HCT116 (cell line): ENCODE data around the gene SND1. TPM values are rescaled to one million over a fixed set of nuclear protein-coding genes. Genes with fewer than 3 reads are reported as not detected.

Experiments used
- ATAC-seq: fragments of 200-7000 bp; cut with Tn5 transposase; 2 replicates; pipeline ENCODE4 v1.9.1; 2020; ENCODE audit warnings: mild to moderate bottlenecking, moderate library complexity
- BruUV-seq: library from RNA; stranded (reverse); fragments of 400-500 nt; replicated peaks from 2 replicates; lab custom pipeline; 2021; lab: Mats Ljungman, UMichigan
- CTCF ChIA-PET: fragments of 300-600 bp; sonication (Branson Sonifier 250); formaldehyde crosslinking; loops from one replicate; lab custom pipeline; 2021; ENCODE audit warnings: antibody characterized with exemption; lab: Charles Lee
- POLR2A ChIA-PET: fragments of 300-600, 350-600 bp; sonication (Branson Sonifier 250); formaldehyde crosslinking; loops from one replicate; lab custom pipeline; 2021; ENCODE audit warnings: antibody characterized with exemption; lab: Charles Lee
- RAD21 ChIA-PET, 2 experiments: fragments of 300-600 bp; sonication (Branson Sonifier 250); formaldehyde crosslinking; loops; one replicate each; lab custom pipeline; 2023; ENCODE audit warnings: low total read pairs in 2 of 2; ENCODE audit not compliant: uncharacterized antibody in 2 of 2, unreplicated experiment in 2 of 2, low non-redundant PET in 1 of 2; lab: Charles Lee
- DNase-seq: peaks from one replicate; pipeline ENCODE4 v3.0.0-alpha.2; 2010; ENCODE audit warnings: low read depth, low spot score
- H2AFZ ChIP-seq: fragments of 200-600 bp; shearing (Covaris generic), sonication (generic); 2 replicates; pipeline ENCODE4 v1.6.1; 2017; ENCODE audit warnings: low read depth, mixed run types, mixed read lengths, antibody characterized with exemption, low read length; ENCODE audit not compliant: poor library complexity, severe bottlenecking
- H3K27ac ChIP-seq: 2 replicates; pipeline ENCODE4 v1.5.1; 2012; ENCODE audit warnings: low read depth, low read length
- H3K27me3 ChIP-seq: fragments of 200-600 bp; sonication (generic); 2 replicates; pipeline ENCODE4 v1.6.1; 2016; ENCODE audit warnings: mixed run types, low read length, mixed read lengths; ENCODE audit not compliant: insufficient read depth
- H3K36me3 ChIP-seq, 2 experiments: fragments of 200-500 bp in 1 of 2; fragments of 200-600 bp in 1 of 2; sonication (Bioruptor generic) in 1 of 2; sonication (generic) in 1 of 2; 2 replicates each; pipeline versions ENCODE4 v1.5.1 to v1.6.1; 2014 to 2016; ENCODE audit warnings: low read length in 2 of 2, inconsistent platforms in 1 of 2, mixed read lengths in 1 of 2, mixed run types in 1 of 2; ENCODE audit not compliant: insufficient read depth in 2 of 2, control insufficient read depth in 1 of 2
- H3K4me1 ChIP-seq, 2 experiments: fragments of 200-600 bp in 1 of 2; sonication (generic) in 1 of 2; 2 replicates each; pipeline versions ENCODE4 v1.5.1 to v1.6.1; 2012 to 2017; ENCODE audit warnings: low read length in 2 of 2, inconsistent platforms in 1 of 2, mild to moderate bottlenecking in 1 of 2, mixed read lengths in 1 of 2, mixed run types in 1 of 2, moderate library complexity in 1 of 2; ENCODE audit not compliant: insufficient read depth in 2 of 2, control insufficient read depth in 1 of 2
- H3K4me2 ChIP-seq: fragments of 200-600 bp; sonication (generic); 2 replicates; pipeline ENCODE4 v1.6.1; 2017; ENCODE audit warnings: mixed run types, low read length, mixed read lengths
- H3K4me3 ChIP-seq, 2 experiments: fragments of 200-600 bp in 1 of 2; sonication (generic) in 1 of 2; replicated peaks in 1 of 2; 2 replicates each; pipeline ENCODE4 v1.5.1; 2011 to 2016; ENCODE audit warnings: low read length in 2 of 2, control low read depth in 1 of 2, low read depth in 1 of 2, mild to moderate bottlenecking in 1 of 2, mixed read lengths in 1 of 2, mixed run types in 1 of 2
- H3K79me2 ChIP-seq: fragments of 200-600 bp; sonication (generic); 2 replicates; pipeline ENCODE4 v1.6.1; 2017; ENCODE audit warnings: mild to moderate bottlenecking, mixed run types, low read length, moderate library complexity, mixed read lengths; ENCODE audit not compliant: insufficient read depth
- H3K9ac ChIP-seq: fragments of 200-600 bp; sonication (generic); 2 replicates; pipeline ENCODE4 v1.6.1; 2016; ENCODE audit warnings: low read length, mixed read lengths
- H3K9me2 ChIP-seq: fragments of 200-600 bp; sonication (generic), shearing (Covaris generic); 2 replicates; pipeline ENCODE4 v1.6.1; 2017; ENCODE audit warnings: mixed run types, mild to moderate bottlenecking, moderate library complexity; ENCODE audit not compliant: insufficient read depth
- H3K9me3 ChIP-seq, 2 experiments: fragments of 200-500 bp in 1 of 2; fragments of 200-600 bp in 1 of 2; sonication (Bioruptor generic) in 1 of 2; sonication (generic) in 1 of 2; 2 replicates each; pipeline ENCODE4 v1.6.1; 2014 to 2017; ENCODE audit warnings: low read length in 2 of 2, mixed read lengths in 2 of 2, inconsistent platforms in 1 of 2, low read depth in 1 of 2, mild to moderate bottlenecking in 1 of 2, mixed run types in 1 of 2, moderate library complexity in 1 of 2; ENCODE audit not compliant: control insufficient read depth in 1 of 2, insufficient read depth in 1 of 2
- H4K20me1 ChIP-seq: fragments of 200-600 bp; sonication (generic), shearing (Covaris generic); 2 replicates; pipeline ENCODE4 v1.6.1; 2017; ENCODE audit warnings: mixed run types, mild to moderate bottlenecking, moderate library complexity; ENCODE audit not compliant: insufficient read depth
- ATF3 ChIP-seq: IDR thresholded peaks from 2 replicates; pipeline ENCODE4 v1.6.1; 2012
- CBX3 ChIP-seq: IDR thresholded peaks from 2 replicates; pipeline ENCODE4 v1.6.1; 2012; ENCODE audit warnings: low read depth
- CTCF ChIP-seq, 3 experiments: fragments of 200-600 bp in 1 of 3; sonication (generic) in 1 of 3; IDR thresholded peaks in 2 of 3; conservative IDR thresholded peaks in 1 of 3; 2 replicates each; pipeline ENCODE4 v1.5.1; 2012 to 2017; ENCODE audit warnings: low read depth in 2 of 3, low read length in 2 of 3, antibody characterized with exemption in 1 of 3, borderline replicate concordance in 1 of 3, control low read depth in 1 of 3, mild to moderate bottlenecking in 1 of 3, mixed read lengths in 1 of 3, mixed run types in 1 of 3, moderate library complexity in 1 of 3; ENCODE audit not compliant: insufficient read depth in 1 of 3
- EZH2 ChIP-seq: fragments of 200-600 bp; sonication (generic); IDR thresholded peaks from 2 replicates; pipeline ENCODE4 v1.6.1; 2017; ENCODE audit warnings: antibody characterized with exemption, mixed run types
- FOSL1 ChIP-seq: IDR thresholded peaks from 2 replicates; pipeline ENCODE4 v1.6.1; 2012; ENCODE audit warnings: low read depth
- JUND ChIP-seq: IDR thresholded peaks from 2 replicates; pipeline ENCODE4 v1.6.1; 2012
- MAX ChIP-seq: IDR thresholded peaks from 2 replicates; pipeline ENCODE4 v1.6.1; 2012
- POLR2A ChIP-seq: IDR thresholded peaks from 2 replicates; pipeline ENCODE4 v1.7.0; 2011; ENCODE audit warnings: borderline replicate concordance; ENCODE audit not compliant: insufficient read depth, insufficient read length; ENCODE audit errors: extremely low read depth
- RAD21 ChIP-seq: IDR thresholded peaks from 2 replicates; pipeline ENCODE4 v1.6.1; 2012; ENCODE audit warnings: low read depth, mild to moderate bottlenecking
- REST ChIP-seq: IDR thresholded peaks from 2 replicates; pipeline ENCODE4 v1.6.1; 2012; ENCODE audit warnings: low read depth
- SIN3A ChIP-seq: IDR thresholded peaks from 2 replicates; pipeline ENCODE4 v1.6.1; 2012; ENCODE audit warnings: low read depth
- SP1 ChIP-seq: IDR thresholded peaks from 2 replicates; pipeline ENCODE4 v1.6.1; 2012; ENCODE audit warnings: low read depth
- SRF ChIP-seq: IDR thresholded peaks from 2 replicates; pipeline ENCODE4 v1.6.1; 2012; ENCODE audit warnings: low read depth
- TCF7L2 ChIP-seq: IDR thresholded peaks from 2 replicates; pipeline ENCODE4 v1.7.0; 2011; ENCODE audit warnings: borderline replicate concordance, inconsistent platforms; ENCODE audit not compliant: insufficient read depth, insufficient read length; ENCODE audit errors: extremely low read depth
- YY1 ChIP-seq: IDR thresholded peaks from 2 replicates; pipeline ENCODE4 v1.6.1; 2011; ENCODE audit warnings: low read length, low read depth, moderate library complexity, mild to moderate bottlenecking; ENCODE audit not compliant: insufficient replicate concordance; ENCODE audit errors: extremely low read depth
- ZBTB33 ChIP-seq: IDR thresholded peaks from 2 replicates; pipeline ENCODE4 v1.6.1; 2011; ENCODE audit warnings: mild to moderate bottlenecking, low read length, moderate library complexity; ENCODE audit not compliant: insufficient replicate concordance; ENCODE audit errors: extremely low read depth
- ZFX ChIP-seq: fragments of 450-650 bp; IDR thresholded peaks from 2 replicates; pipeline ENCODE4 v1.6.1; 2017
- intact Hi-C: fragments of 100-400 bp; cut with micrococcal nuclease; formaldehyde crosslinking; loops from 2 replicates; pipeline ENCODE4 v1.10.0; 2022
- total RNA-seq: library from RNA; stranded (reverse); gene quantifications from one replicate; pipeline ENCODE4 v1.2.1, GENCODE V29; 2021; ENCODE audit not compliant: unreplicated experiment

The SND1 gene
- total RNA-seq, 1 experiment from 2014 or later: 169 TPM

GRCh38 chr7:127798769-127799372 is 146.9 kb downstream of the SND1 start:
- intact Hi-C loops: no loop called here
- CTCF ChIA-PET: no interaction called here

More at GRCh38 chr7:127798769-127799372, 146.9 kb downstream of the SND1 start:
- POLR2A ChIA-PET: no interaction called here
- no peaks in the 10 kb centered on the region for H3K9me3 ChIP-seq
- H3K27me3 ChIP-seq: no peaks in the 10 kb centered on the region
- H3K4me3 ChIP-seq: no peak overlapping the region
- no peak overlapping the region for H2AFZ ChIP-seq
- no peaks in the 10 kb centered on the region; the same call in 1 of the 2 replicates for H3K9me2 ChIP-seq
- no peaks in the 10 kb centered on the region for H3K4me1 ChIP-seq
- RAD21 ChIA-PET: no interaction called here
- DNase-seq: no peak
- H4K20me1 ChIP-seq: peaks cover 33% of the 10 kb centered on the region
- H3K9ac ChIP-seq: no peak overlapping the region
- H3K27ac ChIP-seq: no peak overlapping the region
- no peak overlapping the region for H3K4me2 ChIP-seq
- no peaks in the 10 kb centered on the region for H3K36me3 ChIP-seq
- ATAC-seq: no peak
- TF ChIP-seq CBX3 (no peak), RAD21 (no peak), ZFX (no peak), EZH2 (no peak), SRF (no peak), REST (no peak), POLR2A (no peak), YY1 (no peak), SP1 (no peak), JUND (no peak), MAX (no peak), ZBTB33 (no peak), SIN3A (no peak), CTCF (IDR thresholded peaks at IDR 0.05 in 2 of 3, conservative IDR thresholded peaks at IDR 0.05 in 1 of 3; ENCODE audit: borderline replicate concordance in 1 of 3, insufficient read depth in 1 of 3, low read depth in 2 of 3, low read length in 2 of 3) (no peak), FOSL1 (no peak), ATF3 (no peak), TCF7L2 (no peak)
- no TSS peak for BruUV-seq
- peaks cover 91% of the 10 kb centered on the region for H3K79me2 ChIP-seq
